GM15510 (cell line): ENCODE results near the gene GRIK4.

ENCODE experiments used
- POLR2A ChIP-seq: IDR thresholded peaks from 3 replicates; pipeline ENCODE4 v1.6.1; 2011; ENCODE audit warnings: borderline replicate concordance; ENCODE audit not compliant: insufficient read length; ENCODE audit errors: extremely low read depth

The GRIK4 gene

DNA sequence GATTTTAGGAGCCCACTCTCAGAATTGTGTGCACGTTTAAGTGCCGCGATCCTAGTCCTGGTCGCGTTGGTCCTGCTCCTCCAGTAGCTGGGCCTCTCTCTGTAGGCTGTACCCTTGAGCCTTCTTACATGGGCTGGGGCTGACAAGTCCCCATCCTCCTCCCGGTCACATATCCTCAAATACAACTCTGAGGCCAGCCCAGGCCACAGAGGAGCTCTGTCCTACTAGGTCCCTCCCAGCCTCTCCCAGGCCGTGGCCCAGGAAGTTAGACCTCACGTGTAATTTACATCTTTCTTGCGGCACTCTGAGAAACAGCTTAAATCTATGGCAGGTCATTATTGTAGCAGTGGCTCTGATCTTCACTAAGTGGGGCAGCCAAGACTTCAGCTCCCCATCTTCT is 305.2 kb downstream of the GRIK4 start:
- TF ChIP-seq POLR2A = no peak

DNA sequence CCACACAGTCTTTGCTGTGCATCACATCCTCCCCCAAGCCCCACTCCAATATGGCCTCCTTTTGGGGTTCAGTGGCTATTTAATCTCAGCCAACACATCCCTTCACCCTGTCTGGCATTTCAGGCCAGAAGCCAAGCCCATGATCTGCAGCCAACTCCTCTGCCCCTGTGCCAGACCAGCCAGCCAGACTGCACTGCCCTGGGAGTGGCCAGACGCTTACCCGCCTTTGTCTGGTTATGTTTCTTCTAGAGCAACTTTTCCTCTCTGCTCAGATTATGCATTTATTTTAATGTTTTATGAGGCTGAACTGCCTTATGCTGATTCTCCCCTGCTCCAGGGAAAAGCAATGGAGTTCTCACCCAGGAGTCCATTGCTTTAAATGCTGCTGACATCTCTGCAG is 305.6 kb downstream of the GRIK4 start:
- no peak for TF ChIP-seq POLR2A

DNA sequence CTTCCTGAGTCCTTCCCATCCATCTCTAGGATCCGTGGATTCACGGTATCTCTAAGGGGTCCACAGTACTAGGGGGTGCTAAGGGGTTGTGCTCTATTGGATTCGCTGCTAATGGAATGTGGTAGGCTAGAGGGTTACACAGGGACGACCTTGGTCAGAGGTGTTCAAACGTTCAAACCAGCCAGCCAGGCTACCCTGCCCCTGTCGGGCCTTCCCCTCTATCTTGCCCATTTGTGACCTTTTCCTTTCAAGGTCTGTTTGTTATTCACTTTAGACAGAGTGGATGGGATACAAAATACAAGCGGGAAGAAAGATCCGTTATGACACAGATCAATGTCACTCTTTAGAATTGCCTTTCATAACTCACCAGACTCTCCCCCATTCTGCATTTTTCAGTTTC is 306.5 kb downstream of the GRIK4 start:
- no peak for TF ChIP-seq POLR2A

DNA sequence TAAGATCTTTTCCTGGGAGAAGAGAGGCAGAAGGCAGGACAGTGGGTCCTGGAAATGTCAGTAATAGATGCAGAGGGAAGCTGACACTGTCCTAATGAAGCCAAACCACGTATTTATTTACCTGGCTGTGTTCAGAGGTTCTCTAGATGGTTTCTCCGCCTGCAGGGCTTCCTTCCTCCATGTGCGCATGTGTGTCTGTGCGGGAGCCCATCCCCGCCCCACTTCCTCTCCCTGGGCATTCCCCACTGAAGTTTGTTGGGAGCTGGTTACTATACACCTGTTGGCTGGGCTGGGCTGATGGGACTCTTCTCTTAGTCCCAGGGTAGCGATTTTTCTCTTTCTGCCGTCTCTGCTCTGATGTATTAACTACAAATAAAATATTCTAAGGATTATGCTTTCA is 307.5 kb downstream of the GRIK4 start:
- no peak for TF ChIP-seq POLR2A

DNA sequence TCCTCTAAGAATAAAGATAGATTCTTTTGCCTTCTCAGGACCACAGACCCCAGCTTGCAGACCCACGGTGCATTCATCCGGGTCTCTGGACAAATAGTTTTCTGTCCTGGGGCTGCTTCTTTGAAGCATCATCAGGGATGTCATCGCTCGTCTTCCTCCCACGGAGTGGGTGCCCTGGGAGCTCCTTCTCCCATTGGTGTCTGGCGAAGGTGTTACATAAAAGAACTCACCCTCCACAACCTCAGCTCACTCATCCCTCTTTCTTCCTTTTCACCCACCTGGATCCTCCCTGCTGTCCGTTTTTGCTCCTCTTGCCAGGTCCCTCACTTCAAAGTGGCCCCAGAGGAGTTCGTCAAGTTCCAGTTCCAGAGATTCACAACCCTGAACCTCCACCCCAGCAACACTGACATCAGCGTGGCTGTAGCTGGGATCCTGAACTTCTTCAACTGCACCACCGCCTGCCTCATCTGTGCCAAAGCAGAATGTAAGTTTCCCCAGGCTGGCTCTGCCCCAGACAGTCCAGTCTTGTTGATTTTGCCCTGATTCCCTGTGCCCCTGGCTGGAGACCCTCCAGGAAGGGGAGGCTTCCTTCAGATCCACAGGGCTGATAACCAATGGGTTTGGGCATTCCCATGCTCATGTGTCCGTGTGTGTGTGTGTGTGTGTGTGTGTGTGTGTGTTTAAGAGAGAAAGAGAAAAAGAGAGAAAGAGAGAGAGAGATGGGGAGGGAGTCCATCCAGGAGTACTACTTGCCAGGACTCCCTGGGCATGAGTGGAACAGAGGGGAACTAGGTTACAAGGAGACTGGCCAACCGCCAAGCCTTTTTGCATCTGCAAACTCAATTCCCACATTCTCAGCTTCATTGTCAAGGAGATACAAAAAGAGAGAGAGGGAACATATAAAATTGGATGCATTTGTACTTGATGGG is 308.2 kb downstream of the GRIK4 start:
- TF ChIP-seq POLR2A = no peak

DNA sequence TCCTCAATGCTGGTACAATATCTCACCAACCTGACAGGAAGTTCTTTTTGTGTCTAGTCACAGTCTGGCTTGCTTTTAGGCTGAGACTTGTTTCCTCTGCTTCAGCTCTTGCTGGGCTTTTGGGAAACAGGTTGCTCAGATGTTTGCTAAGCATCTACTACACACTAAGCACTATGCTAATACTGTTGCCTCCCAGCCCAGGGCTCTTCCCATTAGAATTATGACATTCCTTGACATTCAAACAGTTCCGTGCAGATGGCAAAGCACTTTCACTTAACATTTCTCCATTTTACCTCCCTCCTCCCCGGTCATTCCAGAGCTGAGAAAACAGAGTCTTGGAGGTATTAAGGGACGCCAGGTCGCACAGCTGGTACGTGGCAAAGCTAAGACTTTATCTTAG is 311.6 kb downstream of the GRIK4 start:
- no peak for TF ChIP-seq POLR2A

DNA sequence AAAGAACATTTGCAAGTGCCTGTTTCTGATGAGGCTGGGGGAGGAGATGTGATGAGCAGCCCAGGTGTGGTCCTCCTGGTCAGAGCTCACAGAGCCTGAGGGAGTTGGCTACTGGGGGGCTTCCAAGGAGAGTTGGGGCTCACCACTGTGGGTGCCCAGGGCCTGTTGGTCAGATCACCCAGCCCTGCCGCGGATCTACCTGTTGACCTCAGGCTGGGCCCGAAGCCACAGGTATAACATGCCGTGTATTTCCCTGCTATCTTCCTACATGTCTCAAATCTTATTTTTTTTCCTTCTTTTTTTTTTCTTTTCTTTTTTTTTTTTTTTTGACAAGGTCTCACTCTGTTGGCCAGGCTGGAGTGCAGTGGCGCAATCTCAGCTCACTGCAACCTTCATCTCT is 312.7 kb downstream of the GRIK4 start:
- no peak for TF ChIP-seq POLR2A

DNA sequence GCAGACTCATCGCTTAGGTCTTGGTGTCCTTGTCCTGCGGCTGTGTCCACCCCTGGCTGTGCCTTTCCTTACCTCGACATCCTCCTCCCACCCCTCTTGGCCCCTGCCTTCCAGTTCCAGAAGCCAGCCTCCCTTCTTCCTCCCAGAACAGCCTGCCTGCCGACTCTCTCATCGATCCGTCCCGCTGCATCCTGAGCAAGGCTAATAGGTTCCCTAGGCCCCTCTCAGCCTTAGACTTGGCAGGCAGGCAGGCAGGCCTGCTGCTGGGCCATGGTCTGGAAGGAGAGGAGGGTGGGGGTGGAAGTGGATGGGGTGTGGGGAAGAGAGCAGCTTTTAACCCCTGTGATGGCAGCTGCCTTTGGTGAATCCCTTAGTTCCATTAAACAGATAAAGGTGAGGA is 315.6 kb downstream of the GRIK4 start:
- no peak for TF ChIP-seq POLR2A

DNA sequence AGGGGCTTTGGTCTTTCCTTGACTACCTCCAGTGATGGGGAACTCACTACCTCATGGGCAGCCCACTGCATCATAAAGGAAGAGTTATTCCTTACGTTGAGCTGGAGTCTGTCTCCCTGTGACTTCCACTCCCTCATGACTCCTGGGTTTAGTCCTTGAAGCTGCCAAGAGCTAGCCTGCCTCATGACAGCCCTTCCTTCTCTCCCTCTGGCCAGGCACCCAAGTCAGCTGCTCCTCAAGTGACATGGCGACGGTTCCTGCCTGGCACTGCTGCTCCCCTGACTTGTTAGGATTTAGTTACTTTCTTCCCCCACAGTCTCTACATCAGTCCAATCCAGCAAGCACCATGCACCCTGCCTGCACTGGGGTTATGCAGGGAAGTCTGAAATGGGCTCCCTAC is 316.3 kb downstream of the GRIK4 start:
- no peak for TF ChIP-seq POLR2A

DNA sequence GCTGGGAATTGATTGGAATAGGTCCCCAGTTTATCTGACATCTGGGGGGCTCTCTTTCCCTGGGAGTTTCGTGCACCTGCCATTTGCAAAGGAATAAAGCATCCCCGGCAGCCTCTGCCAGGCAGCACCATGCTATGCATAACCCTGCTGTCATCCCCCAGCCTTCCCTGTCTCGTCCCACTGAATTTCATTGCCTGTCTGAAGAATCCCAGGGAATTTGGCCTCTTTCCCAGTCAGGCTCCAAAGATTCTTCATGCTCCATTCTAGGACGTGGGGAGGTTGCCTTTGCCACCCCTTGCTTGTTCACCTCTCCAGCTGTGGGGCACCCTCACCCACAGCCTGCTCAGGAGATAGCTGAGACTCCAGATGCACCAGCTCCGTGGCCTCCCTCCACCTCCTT is 317.3 kb downstream of the GRIK4 start:
- no peak for TF ChIP-seq POLR2A

DNA sequence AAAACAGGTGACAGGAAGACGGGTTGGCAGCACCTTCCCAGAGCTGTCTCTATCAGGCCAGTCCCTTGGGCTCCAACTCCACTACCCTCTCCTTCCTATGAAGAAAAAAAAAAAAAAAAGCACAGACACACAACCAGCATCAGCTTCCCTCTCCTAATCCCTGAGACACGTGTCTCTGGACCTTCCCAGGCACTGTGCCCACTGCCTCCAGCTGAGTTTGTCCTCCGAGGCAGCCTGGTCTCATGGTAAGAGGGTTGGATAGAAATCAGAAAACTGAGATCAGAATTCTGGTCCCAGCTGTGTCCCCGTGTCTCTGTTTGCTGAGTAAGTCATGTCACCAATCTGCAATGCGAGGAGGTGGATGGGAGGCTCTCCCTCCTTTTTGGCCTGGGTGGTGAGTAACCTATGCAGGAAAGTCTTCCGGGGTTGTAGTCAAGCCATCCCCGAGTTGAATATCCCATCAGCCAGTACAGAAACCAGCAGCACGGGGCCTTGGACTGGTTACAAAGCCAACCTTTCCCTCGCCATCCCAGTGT is 318.6 kb downstream of the GRIK4 start:
- TF ChIP-seq POLR2A = no peak

DNA sequence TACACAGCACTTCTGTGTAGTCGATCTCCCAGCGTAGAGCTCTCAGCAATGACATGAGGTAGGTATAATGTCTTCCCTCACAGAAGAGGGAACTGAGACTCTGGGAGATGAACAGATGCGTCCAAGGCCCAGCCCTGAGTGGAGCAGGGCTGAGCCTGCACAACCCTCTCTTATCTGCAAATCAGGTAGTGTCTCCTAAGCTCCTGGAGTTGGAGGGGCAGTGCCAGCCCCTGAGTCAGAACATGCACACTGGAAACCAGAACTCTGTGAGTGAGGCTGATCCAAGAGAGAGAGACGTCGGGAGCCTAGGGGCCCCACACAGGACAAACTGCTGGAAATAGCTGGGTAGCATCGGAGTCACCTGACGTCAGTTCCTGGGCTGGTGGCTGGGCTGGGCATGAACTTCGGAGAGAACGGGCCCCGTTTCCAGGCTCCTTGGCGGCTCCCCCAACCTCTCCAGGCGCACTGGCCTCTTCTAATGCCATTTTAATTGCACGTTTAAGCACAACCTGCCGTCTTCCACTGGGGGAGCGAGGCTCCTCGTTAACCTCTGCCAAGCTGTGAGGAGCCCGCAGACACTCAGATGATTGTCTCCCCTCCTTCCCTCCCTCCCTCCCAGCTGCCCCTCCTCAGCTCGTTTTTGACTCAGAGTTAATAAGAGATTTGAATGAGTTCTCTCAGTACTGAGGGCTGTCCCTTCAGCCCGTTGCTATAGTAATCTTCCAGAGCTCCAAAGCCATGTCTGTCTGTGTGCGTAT is 321.1 kb downstream of the GRIK4 start:
- TF ChIP-seq POLR2A = no peak

DNA sequence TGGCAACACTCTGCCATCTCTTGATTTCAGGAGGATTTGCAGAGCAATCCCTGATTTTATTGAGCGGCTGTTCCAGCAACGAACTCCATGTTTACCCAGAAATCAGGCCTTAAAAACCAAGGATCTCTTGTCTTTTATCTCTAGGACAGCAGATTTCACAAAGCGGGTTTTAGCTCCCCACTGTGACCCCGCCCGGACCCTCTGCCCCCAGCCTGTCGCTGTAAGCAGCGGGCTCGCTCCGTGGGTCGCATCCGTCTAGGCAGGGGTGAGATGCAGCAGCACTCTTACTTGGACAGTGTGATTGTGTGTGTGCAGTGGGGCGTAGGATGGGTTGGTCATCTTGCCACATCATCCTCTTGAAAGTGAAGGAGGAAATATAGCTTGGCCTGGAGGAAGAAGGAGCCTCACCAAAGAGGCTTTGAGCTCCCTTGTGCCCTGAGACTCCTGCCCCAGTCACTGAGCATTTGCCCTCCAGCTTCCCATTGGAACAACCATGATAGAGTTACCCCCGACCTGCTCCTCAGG is 323.2 kb downstream of the GRIK4 start:
- no peak for TF ChIP-seq POLR2A

DNA sequence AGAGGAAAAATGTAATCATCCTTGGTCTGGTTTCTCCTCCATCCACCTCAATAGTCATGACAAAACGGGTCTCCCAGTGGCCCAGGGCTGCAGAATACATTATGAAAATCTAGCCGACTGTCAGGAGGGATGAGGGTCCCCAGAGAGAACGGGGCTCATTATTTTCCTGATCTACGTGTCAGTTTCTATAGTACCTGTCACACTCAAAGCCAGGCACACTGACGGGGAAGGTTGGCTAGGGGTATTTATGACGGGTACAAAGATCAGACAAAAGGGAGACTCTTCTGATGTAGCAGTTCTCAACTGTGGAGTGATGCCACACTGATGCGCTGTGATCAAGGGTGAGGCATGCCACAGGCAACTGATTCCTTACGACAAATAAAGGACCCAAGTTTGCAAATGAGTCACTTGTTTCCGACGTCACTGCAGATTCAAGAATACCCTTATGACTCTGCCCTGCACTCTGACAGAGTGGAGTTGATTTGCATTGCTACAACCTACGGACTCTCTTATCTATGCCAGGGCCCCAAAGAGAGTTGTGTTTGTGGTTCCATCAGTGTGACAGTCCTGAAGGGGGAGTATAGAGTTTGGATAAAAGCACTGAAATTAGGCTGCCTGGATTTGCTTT is 324.2 kb downstream of the GRIK4 start:
- no peak for TF ChIP-seq POLR2A

DNA sequence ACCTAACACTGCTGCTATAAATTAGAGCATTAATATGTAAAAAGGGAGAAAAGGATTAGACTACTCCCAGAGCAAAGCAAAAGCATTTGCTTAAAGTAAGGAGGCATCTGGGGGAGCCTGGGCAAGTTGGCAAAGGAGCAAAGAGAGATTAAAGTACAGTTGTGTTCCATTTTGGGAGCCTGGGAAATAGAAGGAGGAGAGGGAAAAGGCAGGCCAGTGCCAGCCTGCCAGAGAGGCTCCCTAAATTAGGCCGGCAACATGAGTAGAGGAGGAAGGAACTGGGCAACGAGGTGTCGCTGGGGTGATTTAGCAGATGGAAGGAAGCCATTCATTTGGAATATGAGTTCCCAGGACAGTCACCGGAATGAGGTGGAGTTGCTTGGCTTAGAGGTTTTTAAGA is 326.1 kb downstream of the GRIK4 start:
- no peak for TF ChIP-seq POLR2A

DNA sequence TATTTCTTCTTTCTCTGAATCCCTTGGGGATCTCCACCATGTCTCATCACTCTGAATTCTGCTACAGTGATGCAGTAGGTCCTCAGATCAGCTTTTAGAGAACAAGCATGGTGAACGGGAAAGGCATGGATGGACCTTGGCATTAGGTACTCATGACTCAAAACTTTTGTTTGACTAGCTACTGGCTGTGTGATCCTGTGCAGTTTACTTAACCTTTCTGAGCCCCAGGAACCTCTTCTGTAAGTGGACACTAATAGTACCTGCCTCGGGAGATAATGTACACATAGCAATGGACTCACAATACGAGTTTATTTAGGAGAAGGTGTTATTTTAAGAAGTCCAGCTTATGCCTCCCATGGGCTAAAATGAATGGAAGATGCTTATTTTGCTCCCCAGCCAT is 327.7 kb downstream of the GRIK4 start:
- no peak for TF ChIP-seq POLR2A

DNA sequence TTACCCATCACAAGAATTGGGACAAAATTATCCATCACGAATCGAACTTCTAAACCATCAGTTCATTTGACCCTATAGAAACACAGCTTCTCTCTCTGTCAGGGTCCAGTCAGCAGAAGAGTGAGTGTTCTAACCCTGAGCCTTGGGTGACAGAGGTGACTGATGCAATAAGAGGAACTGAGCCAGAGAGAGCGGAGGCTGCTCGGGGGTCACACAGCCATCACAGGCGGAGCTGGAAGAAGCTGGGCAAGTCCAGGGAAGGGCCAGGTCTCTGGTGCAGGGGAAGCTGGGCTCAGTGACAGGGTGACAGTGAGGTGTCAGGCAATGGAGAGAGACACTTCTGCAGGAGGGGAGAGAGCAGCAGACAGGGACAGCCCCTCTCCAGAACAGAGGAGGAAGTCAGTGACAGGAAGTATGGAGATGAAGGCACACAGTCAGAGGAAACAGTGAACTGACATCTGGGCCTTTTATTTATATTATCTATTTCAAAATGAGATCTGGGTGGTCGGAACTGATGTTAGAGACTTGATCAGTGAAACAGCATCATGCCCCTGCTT is 328.4 kb downstream of the GRIK4 start:
- TF ChIP-seq POLR2A = no peak
